ENCODE measurements around the gene LMO1. TPM values are rescaled to one million over a fixed set of nuclear protein-coding genes. Genes with fewer than 3 reads are reported as not detected.

LMO1 gene
- total RNA-seq, 2 experiments from 2014 or later: not detected

DNA sequence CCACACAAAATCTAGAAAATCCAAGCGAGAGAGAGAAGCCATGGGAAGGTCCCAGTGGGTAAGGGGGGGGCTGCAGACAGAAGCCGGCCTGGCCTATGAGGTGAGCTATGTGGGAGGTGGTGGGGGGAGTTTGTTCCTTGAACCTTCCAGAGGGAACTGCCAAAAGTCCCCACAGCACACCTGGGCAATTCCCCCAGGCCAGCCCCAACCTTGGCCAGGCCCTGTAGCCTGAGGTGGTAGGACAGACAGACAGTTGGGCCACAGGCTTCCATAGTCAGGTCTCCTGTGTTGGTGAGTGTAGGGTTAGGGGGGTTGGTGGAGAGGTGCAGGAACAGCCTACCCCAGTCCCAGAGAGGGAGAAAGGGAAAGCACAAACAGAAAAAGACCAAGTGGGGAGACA lies 39.0 kb downstream of the LMO1 start:
- Mint-ChIP-seq H3K4me1 (ENCODE audit: low read depth) (no peaks in the 10 kb centered on the region), H3K27ac (no peak overlapping the region), H3K4me3 (no peak overlapping the region), H3K36me3 (ENCODE audit: low read depth) (no peaks in the 10 kb centered on the region), H3K9me3 (no peaks in the 10 kb centered on the region), H3K27me3 (ENCODE audit: low read depth) (no peaks in the 10 kb centered on the region)
- CTCF ChIA-PET: interaction anchor here (0.6 to 1.2 kb wide), 3 partner anchors 39 to 513 kb away, joined by 3 read pairs; partner anchors contain the start of gene LMO1
- intact Hi-C loops (cut with micrococcal nuclease): loop anchor here (1.0 to 5.0 kb wide), 4 partner anchors 39 to 734 kb away; partner anchors contain the start of gene LMO1
- DNase-seq: no peak

GRCh38 chr11:8224161-8224591 lies 39.5 kb downstream of the LMO1 start:
- H3K4me1 Mint-ChIP-seq (ENCODE audit: low read depth): no peaks in the 10 kb centered on the region
- DNase-seq: no peak
- no peaks in the 10 kb centered on the region for H3K36me3 Mint-ChIP-seq (ENCODE audit: low read depth)
- intact Hi-C loops (cut with micrococcal nuclease): loop anchor here (2.0 kb wide), 1 partner anchor 735 kb away; no protein-coding TSS in a partner anchor
- no peaks in the 10 kb centered on the region for H3K9me3 Mint-ChIP-seq
- no peaks in the 10 kb centered on the region for H3K27me3 Mint-ChIP-seq (ENCODE audit: low read depth)
- CTCF ChIA-PET: interaction anchor here (0.6 to 1.2 kb wide), 3 partner anchors 39 to 514 kb away, joined by 3 read pairs; partner anchors contain the start of gene LMO1
- no peak overlapping the region for H3K27ac Mint-ChIP-seq
- H3K4me3 Mint-ChIP-seq: no peak overlapping the region

DNA sequence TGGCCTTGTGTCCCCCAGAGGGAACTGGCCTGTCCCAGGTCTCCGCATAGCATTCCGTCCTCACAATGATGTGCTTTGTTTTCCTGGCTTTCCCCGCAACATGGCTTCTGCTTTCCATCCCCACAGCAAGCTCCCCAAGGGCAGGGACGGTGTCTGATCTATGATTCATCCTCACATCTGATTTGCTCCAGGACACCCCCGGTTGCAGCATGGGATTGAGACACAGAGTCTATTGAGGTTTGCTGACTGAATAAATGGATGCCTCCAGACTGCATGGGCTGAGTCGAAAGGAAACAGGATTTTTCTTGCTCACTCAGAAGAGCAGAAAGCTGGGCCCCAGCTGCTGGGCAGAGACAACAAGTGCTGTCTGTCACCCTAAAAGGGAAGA lies 40.2 kb downstream of the LMO1 start:
- H3K4me3 Mint-ChIP-seq: no peak overlapping the region
- H3K36me3 Mint-ChIP-seq (ENCODE audit: low read depth): no peaks in the 10 kb centered on the region
- CTCF ChIA-PET: interaction anchor here (1.0 kb wide), 2 partner anchors 343 to 344 kb away, joined by 3 to 4 read pairs; no protein-coding TSS in a partner anchor
- intact Hi-C loops (cut with micrococcal nuclease): no loop called here
- H3K9me3 Mint-ChIP-seq: no peaks in the 10 kb centered on the region
- no peaks in the 10 kb centered on the region for H3K4me1 Mint-ChIP-seq (ENCODE audit: low read depth)
- H3K27ac Mint-ChIP-seq: no peak overlapping the region
- no peaks in the 10 kb centered on the region for H3K27me3 Mint-ChIP-seq (ENCODE audit: low read depth)
- DNase-seq: peak; percentile 7

- H3K27ac Mint-ChIP-seq: no peak overlapping the region
- H3K4me3 Mint-ChIP-seq: no peak overlapping the region
- H3K9me3 Mint-ChIP-seq: no peaks in the 10 kb centered on the region
- CTCF ChIA-PET: interaction anchor here (1.0 kb wide), 2 partner anchors 344 to 345 kb away, joined by 3 to 4 read pairs; no protein-coding TSS in a partner anchor
- H3K4me1 Mint-ChIP-seq (ENCODE audit: low read depth): no peaks in the 10 kb centered on the region
- intact Hi-C loops (cut with micrococcal nuclease): no loop called here
- no peaks in the 10 kb centered on the region for H3K27me3 Mint-ChIP-seq (ENCODE audit: low read depth)
- H3K36me3 Mint-ChIP-seq (ENCODE audit: low read depth): no peaks in the 10 kb centered on the region
- no peak for DNase-seq
These were observed 40.7 kb downstream of the LMO1 start for GRCh38 chr11:8222820-8223512.

- no peak for DNase-seq
- no peaks in the 10 kb centered on the region for H3K4me1 Mint-ChIP-seq (ENCODE audit: low read depth)
- intact Hi-C loops (cut with micrococcal nuclease): no loop called here
- no peaks in the 10 kb centered on the region for H3K27me3 Mint-ChIP-seq (ENCODE audit: low read depth)
- CTCF ChIA-PET: interaction anchor here (0.6 kb wide), 1 partner anchor 28 kb away, joined by 3 read pairs; no protein-coding TSS in a partner anchor
- H3K36me3 Mint-ChIP-seq (ENCODE audit: low read depth): no peaks in the 10 kb centered on the region
- H3K9me3 Mint-ChIP-seq: no peaks in the 10 kb centered on the region
- no peak overlapping the region for H3K4me3 Mint-ChIP-seq
- H3K27ac Mint-ChIP-seq: no peak overlapping the region
These were observed 41.7 kb downstream of the LMO1 start for GRCh38 chr11:8221917-8222495.

- CTCF ChIA-PET: interaction anchor here (0.6 to 1.5 kb wide), 4 partner anchors 25 to 33 kb away, joined by 3 to 7 read pairs (median 4); no protein-coding TSS in a partner anchor
- Mint-ChIP-seq H3K27ac (no peak overlapping the region), H3K27me3 (ENCODE audit: low read depth) (no peaks in the 10 kb centered on the region), H3K4me3 (no peak overlapping the region), H3K36me3 (ENCODE audit: low read depth) (no peaks in the 10 kb centered on the region), H3K4me1 (ENCODE audit: low read depth) (no peaks in the 10 kb centered on the region), H3K9me3 (no peaks in the 10 kb centered on the region)
- DNase-seq: no peak
- intact Hi-C loops (cut with micrococcal nuclease): no loop called here
These were observed 42.5 kb downstream of the LMO1 start for GRCh38 chr11:8221046-8221723.

- Mint-ChIP-seq H3K4me1 (ENCODE audit: low read depth) (no peaks in the 10 kb centered on the region), H3K36me3 (ENCODE audit: low read depth) (no peaks in the 10 kb centered on the region), H3K4me3 (no peak overlapping the region), H3K27ac (no peak overlapping the region), H3K27me3 (ENCODE audit: low read depth) (no peaks in the 10 kb centered on the region), H3K9me3 (no peaks in the 10 kb centered on the region)
- intact Hi-C loops (cut with micrococcal nuclease): no loop called here
- DNase-seq: no peak
- CTCF ChIA-PET: interaction anchor here (0.8 to 1.5 kb wide), 6 partner anchors 21 to 104 kb away, joined by 3 to 7 read pairs (median 4); partner anchors contain the start of gene LMO1
These were observed 43.2 kb downstream of the LMO1 start for GRCh38 chr11:8220261-8221045.

GRCh38 chr11:8219257-8220021 lies 44.2 kb downstream of the LMO1 start:
- Mint-ChIP-seq H3K4me1 (ENCODE audit: low read depth) (no peaks in the 10 kb centered on the region), H3K27ac (no peak overlapping the region), H3K27me3 (ENCODE audit: low read depth) (peaks cover 2% of the 10 kb centered on the region), H3K9me3 (no peaks in the 10 kb centered on the region), H3K36me3 (ENCODE audit: low read depth) (no peaks in the 10 kb centered on the region), H3K4me3 (no peak overlapping the region)
- CTCF ChIA-PET: interaction anchor here (1.3 to 1.5 kb wide), 5 partner anchors 22 to 105 kb away, joined by 3 to 7 read pairs (median 4); partner anchors contain the start of gene LMO1
- intact Hi-C loops (cut with micrococcal nuclease): no loop called here
- DNase-seq: peak; percentile 49

DNA sequence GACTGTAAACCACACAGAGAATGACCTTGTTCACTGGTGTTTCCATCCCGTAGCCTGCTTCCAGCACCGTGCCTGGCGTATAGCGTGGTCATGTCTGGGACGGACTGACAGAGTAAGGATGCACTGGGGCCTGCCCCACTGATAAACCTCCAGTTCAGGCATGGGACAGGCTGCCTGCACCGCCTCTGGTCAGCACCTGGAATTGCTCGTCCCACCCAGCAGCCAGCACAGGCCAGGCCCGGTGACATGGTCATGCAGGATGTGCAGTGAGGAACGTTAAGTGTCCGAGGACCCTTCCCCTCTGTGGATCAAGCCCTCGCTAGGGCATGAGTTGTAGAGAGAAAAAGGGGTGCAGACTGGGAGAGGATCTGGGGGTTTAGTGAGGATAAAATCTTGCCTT lies 44.8 kb downstream of the LMO1 start:
- Mint-ChIP-seq H3K36me3 (ENCODE audit: low read depth) (no peaks in the 10 kb centered on the region), H3K27me3 (ENCODE audit: low read depth) (peaks cover 2% of the 10 kb centered on the region), H3K9me3 (no peaks in the 10 kb centered on the region), H3K27ac (no peak overlapping the region), H3K4me1 (ENCODE audit: low read depth) (no peaks in the 10 kb centered on the region), H3K4me3 (no peak overlapping the region)
- intact Hi-C loops (cut with micrococcal nuclease): no loop called here
- CTCF ChIA-PET: interaction anchor here (1.4 to 1.5 kb wide), 2 partner anchors 23 to 45 kb away, joined by 3 to 5 read pairs; partner anchors contain the start of gene LMO1
- DNase-seq: no peak

DNA sequence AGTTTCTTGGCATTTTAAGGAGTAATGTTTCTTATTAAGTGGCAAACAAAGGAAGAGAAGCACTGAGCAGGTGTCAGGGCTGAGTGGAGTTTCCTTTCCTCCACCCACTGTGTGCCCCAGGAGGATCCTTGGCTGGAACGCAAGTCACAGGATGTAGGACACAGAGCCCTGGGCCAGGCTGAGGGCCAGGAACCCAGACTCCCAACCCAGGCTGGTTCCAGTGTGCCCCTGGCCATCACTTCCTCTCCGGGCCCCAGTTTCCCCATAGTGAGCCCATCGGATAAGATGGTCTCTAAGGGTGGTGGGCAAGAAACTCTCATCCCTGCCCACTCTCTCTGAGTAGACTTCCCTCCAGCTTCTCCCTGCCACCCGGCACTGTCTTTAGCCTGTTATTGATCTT lies 45.3 kb downstream of the LMO1 start:
- CTCF ChIA-PET: interaction anchor here (2.5 kb wide), 1 partner anchor 45 kb away, joined by 9 read pairs; the partner anchor contains the start of gene LMO1
- DNase-seq: no peak
- H3K36me3 Mint-ChIP-seq (ENCODE audit: low read depth): no peaks in the 10 kb centered on the region
- H3K4me1 Mint-ChIP-seq (ENCODE audit: low read depth): no peaks in the 10 kb centered on the region
- H3K27me3 Mint-ChIP-seq (ENCODE audit: low read depth): peaks cover 2% of the 10 kb centered on the region
- H3K27ac Mint-ChIP-seq: no peak overlapping the region
- no peaks in the 10 kb centered on the region for H3K9me3 Mint-ChIP-seq
- intact Hi-C loops (cut with micrococcal nuclease): no loop called here
- no peak overlapping the region for H3K4me3 Mint-ChIP-seq

- Mint-ChIP-seq H3K4me3 (no peak overlapping the region), H3K9me3 (no peaks in the 10 kb centered on the region), H3K4me1 (ENCODE audit: low read depth) (no peaks in the 10 kb centered on the region), H3K36me3 (ENCODE audit: low read depth) (no peaks in the 10 kb centered on the region), H3K27ac (no peak overlapping the region), H3K27me3 (ENCODE audit: low read depth) (peaks cover 2% of the 10 kb centered on the region)
- intact Hi-C loops (cut with micrococcal nuclease): no loop called here
- CTCF ChIA-PET: interaction anchor here (2.5 kb wide), 1 partner anchor 46 kb away, joined by 9 read pairs; the partner anchor contains the start of gene LMO1
- no peak for DNase-seq
These were observed 45.8 kb downstream of the LMO1 start for GRCh38 chr11:8217926-8218325.

Measured in activated naive CD4-positive, alpha-beta T cell treated with anti-CD3 and anti-CD28 coated beads for 36 hours (primary cell).